CD4-positive, alpha-beta memory T cell (primary cell): ENCODE measurements around the gene UGT1A7. TPM values are rescaled to one million over a fixed set of nuclear protein-coding genes. Genes with fewer than 3 reads are reported as not detected.
A peak's percentile ranks its signal among the peaks of the same experiment; 100 is the strongest.
"Not testable (repeated sequence)": the region's sequence is repeated elsewhere in the genome, so short reads cannot be mapped to it uniquely, and the experiment has no call there.

ENCODE experiments used
- CTCF ChIA-PET: fragments of 350-600 bp; sonication (Branson Sonifier 250); formaldehyde crosslinking; loops from one replicate; lab custom pipeline; 2021; ENCODE audit warnings: inconsistent platforms; ENCODE audit not compliant: partially characterized antibody; lab: Charles Lee
- POLR2A ChIA-PET: fragments of 350-600 bp; sonication (Branson Sonifier 250); formaldehyde crosslinking; loops from one replicate; lab custom pipeline; 2021; ENCODE audit not compliant: partially characterized antibody; lab: Charles Lee
- DNase-seq, 5 donors: peaks; one replicate each; pipeline versions ENCODE4 v3.0.0 to v3.0.0-alpha.2; 2020 to 2022; ENCODE audit warnings: mixed read lengths in 1 of 5
- H3K27ac ChIP-seq: one replicate; pipeline ENCODE4 v1.7.0; 2013; ENCODE audit warnings: low read depth, low read length
- H3K27me3 ChIP-seq: 2 replicates; pipeline ENCODE4 v1.7.0; 2013; ENCODE audit warnings: mild to moderate bottlenecking, low read length, moderate library complexity; ENCODE audit not compliant: insufficient read depth
- H3K36me3 ChIP-seq: 2 replicates; pipeline ENCODE4 v1.7.0; 2013; ENCODE audit warnings: mild to moderate bottlenecking, low read length, moderate library complexity; ENCODE audit not compliant: insufficient read depth
- H3K4me1 ChIP-seq: 2 replicates; pipeline ENCODE4 v1.7.0; 2013; ENCODE audit warnings: mild to moderate bottlenecking, low read length, moderate library complexity; ENCODE audit not compliant: insufficient read depth
- H3K4me3 ChIP-seq, 2 donors: one replicate each; pipeline ENCODE4 v1.7.0; 2013; ENCODE audit warnings: low read length in 2 of 2, mild to moderate bottlenecking in 1 of 2
- H3K9me3 ChIP-seq, 2 donors: one replicate each; pipeline ENCODE4 v1.7.0; 2013; ENCODE audit warnings: low read length in 2 of 2, control low read depth in 1 of 2; ENCODE audit not compliant: control insufficient read depth in 1 of 2
- H3K27ac Mint-ChIP-seq, 7 donors: one replicate each; pipeline ENCODE4 v1.8.0; 2020 to 2021; ENCODE audit warnings: mixed read lengths in 7 of 7, mild to moderate bottlenecking in 6 of 7, inconsistent platforms in 3 of 7, moderate library complexity in 3 of 7
- H3K27me3 Mint-ChIP-seq, 2 donors: one replicate each; pipeline ENCODE4 v1.8.0; 2020 to 2021; ENCODE audit warnings: mixed read lengths in 2 of 2
- H3K36me3 Mint-ChIP-seq, 2 donors: one replicate each; pipeline ENCODE4 v1.8.0; 2020 to 2021; ENCODE audit warnings: mixed read lengths in 2 of 2, inconsistent platforms in 1 of 2, mild to moderate bottlenecking in 1 of 2
- H3K4me1 Mint-ChIP-seq, 4 donors: one replicate each; pipeline ENCODE4 v1.8.0; 2020 to 2021; ENCODE audit warnings: mixed read lengths in 4 of 4, mild to moderate bottlenecking in 1 of 4
- H3K4me3 Mint-ChIP-seq, 8 donors: one replicate each; pipeline ENCODE4 v1.8.0; 2020 to 2021; ENCODE audit warnings: mixed read lengths in 8 of 8, mild to moderate bottlenecking in 7 of 8, moderate library complexity in 6 of 8, inconsistent platforms in 3 of 8
- H3K9me3 Mint-ChIP-seq, 8 donors: one replicate each; pipeline ENCODE4 v1.8.0; 2020 to 2021; ENCODE audit warnings: mixed read lengths in 8 of 8, mild to moderate bottlenecking in 5 of 8, inconsistent platforms in 3 of 8, moderate library complexity in 1 of 8
- intact Hi-C: fragments of 100-400 bp; cut with micrococcal nuclease; formaldehyde crosslinking; loops from one replicate; pipeline ENCODE4 v1.15.1; 2023
- polyA plus RNA-seq, 2 donors: library from polyadenylated mRNA; unstranded; fragments of 300-500 nt; fragmentation: Illumina TruSeq; gene quantifications; one replicate each; pipeline ENCODE4 v1.2.3, GENCODE V29; 2021
- total RNA-seq, 2 experiments: library from RNA; stranded (reverse); gene quantifications; one replicate each; pipeline ENCODE4 v1.2.3, GENCODE V29; 2021

UGT1A7 gene
- total and polyA plus RNA-seq, 4 experiments from 2014 or later: not detected

- POLR2A ChIA-PET: no interaction called here
- Histone ChIP-seq H3K27ac (no peak overlapping the region), H3K4me3 (no peak overlapping the region), H3K36me3 (no peaks in the 10 kb centered on the region), H3K27me3 (no peaks in the 10 kb centered on the region), H3K9me3 (no peaks in the 10 kb centered on the region), H3K4me1 (no peaks in the 10 kb centered on the region)
- Mint-ChIP-seq H3K4me3 (no peak overlapping the region), H3K9me3 (peaks cover under 1 to 15% (median 11%) of the 10 kb centered on the region in 8 donors), H3K27ac (no peak overlapping the region), H3K4me1 (peaks cover 0 to 1% (median 0%) of the 10 kb centered on the region in 4 donors), H3K36me3 (peaks cover 5 to 7% of the 10 kb centered on the region in 2 donors), H3K27me3 (peaks cover 22 to 30% of the 10 kb centered on the region in 2 donors)
- DNase-seq: no peak
- intact Hi-C loops: no loop called here
- CTCF ChIA-PET: no interaction called here
These were observed 30.3 kb upstream of the UGT1A7 start for GRCh38 chr2:233651430-233651829.

- Histone ChIP-seq H3K4me1 (no peaks in the 10 kb centered on the region), H3K36me3 (no peaks in the 10 kb centered on the region), H3K27ac (no peak overlapping the region), H3K27me3 (no peaks in the 10 kb centered on the region), H3K9me3 (no peaks in the 10 kb centered on the region), H3K4me3 (no peak overlapping the region)
- no peak overlapping the region for H3K27ac Mint-ChIP-seq
- H3K4me1 Mint-ChIP-seq: peaks cover 0 to 8% (median 0%) of the 10 kb centered on the region in 4 donors
- peaks cover 21 to 31% of the 10 kb centered on the region in 2 donors for H3K27me3 Mint-ChIP-seq
- DNase-seq: no peak
- H3K9me3 Mint-ChIP-seq: peaks cover 0 to 2% (median 0%) of the 10 kb centered on the region in 8 donors
- POLR2A ChIA-PET: no interaction called here
- peak overlapping the region in 1 of 8 donors; percentile 17 for H3K4me3 Mint-ChIP-seq
- intact Hi-C loops: no loop called here
- H3K36me3 Mint-ChIP-seq: no peaks in the 10 kb centered on the region
- CTCF ChIA-PET: no interaction called here
These were observed 27.2 kb upstream of the UGT1A7 start for GRCh38 chr2:233654501-233654900.

GRCh38 chr2:233655043-233655442, 26.7 kb upstream of the UGT1A7 start:
- Histone ChIP-seq H3K9me3 (no peaks in the 10 kb centered on the region), H3K4me3 (no peak overlapping the region), H3K27me3 (no peaks in the 10 kb centered on the region), H3K4me1 (no peaks in the 10 kb centered on the region), H3K36me3 (no peaks in the 10 kb centered on the region), H3K27ac (no peak overlapping the region)
- DNase-seq: no peak
- Mint-ChIP-seq H3K27me3 (peaks cover 21 to 31% of the 10 kb centered on the region in 2 donors), H3K4me1 (peaks cover 0 to 8% (median 0%) of the 10 kb centered on the region in 4 donors), H3K27ac (no peak overlapping the region), H3K4me3 (peak overlapping the region in 1 of 8 donors; percentile 17), H3K9me3 (peaks cover 0 to 2% (median 0%) of the 10 kb centered on the region in 8 donors), H3K36me3 (no peaks in the 10 kb centered on the region)
- ChIA-PET POLR2A (no interaction called here), CTCF (no interaction called here)
- intact Hi-C loops: no loop called here

- H3K27ac ChIP-seq, DNase-seq, H3K9me3 Mint-ChIP-seq, H3K4me3 ChIP-seq, H3K27ac Mint-ChIP-seq, intact Hi-C loops, H3K36me3 ChIP-seq, CTCF ChIA-PET, H3K9me3 ChIP-seq, H3K4me1 Mint-ChIP-seq, H3K36me3 Mint-ChIP-seq, H3K27me3 ChIP-seq, H3K4me3 Mint-ChIP-seq, H3K4me1 ChIP-seq, POLR2A ChIA-PET: not testable (repeated sequence)
- H3K27me3 Mint-ChIP-seq: peaks cover 17 to 29% of the 10 kb centered on the region in 2 donors
These were observed 25.8 kb upstream of the UGT1A7 start for GRCh38 chr2:233655943-233656342.

GRCh38 chr2:233656443-233656842, 25.3 kb upstream of the UGT1A7 start:
- ChIA-PET CTCF (no interaction called here), POLR2A (no interaction called here)
- Mint-ChIP-seq H3K27ac (no peak overlapping the region), H3K9me3 (peaks cover 0 to 2% (median 0%) of the 10 kb centered on the region in 8 donors), H3K4me1 (peaks cover 0 to 8% (median 0%) of the 10 kb centered on the region in 4 donors), H3K36me3 (no peaks in the 10 kb centered on the region), H3K4me3 (no peak overlapping the region), H3K27me3 (peaks cover 17 to 33% of the 10 kb centered on the region in 2 donors)
- no peak overlapping the region for H3K4me3 ChIP-seq
- H3K4me1 ChIP-seq: no peaks in the 10 kb centered on the region
- no peak for DNase-seq
- no peaks in the 10 kb centered on the region for H3K27me3 ChIP-seq
- H3K9me3 ChIP-seq: no peaks in the 10 kb centered on the region
- H3K36me3 ChIP-seq: no peaks in the 10 kb centered on the region
- intact Hi-C loops: no loop called here
- H3K27ac ChIP-seq: no peak overlapping the region

GRCh38 chr2:233658610-233659009, 23.1 kb upstream of the UGT1A7 start:
- no peaks in the 10 kb centered on the region for H3K9me3 ChIP-seq
- no peak overlapping the region for H3K27ac Mint-ChIP-seq
- H3K27me3 ChIP-seq: no peaks in the 10 kb centered on the region
- peaks cover 8 to 32% of the 10 kb centered on the region in 2 donors for H3K27me3 Mint-ChIP-seq
- ChIA-PET POLR2A (no interaction called here), CTCF (no interaction called here)
- intact Hi-C loops: no loop called here
- H3K36me3 Mint-ChIP-seq: no peaks in the 10 kb centered on the region
- H3K4me3 Mint-ChIP-seq: no peak overlapping the region
- no peak overlapping the region for H3K27ac ChIP-seq
- H3K36me3 ChIP-seq: no peaks in the 10 kb centered on the region
- no peak for DNase-seq
- H3K4me1 ChIP-seq: no peaks in the 10 kb centered on the region
- H3K4me3 ChIP-seq: no peak overlapping the region
- H3K4me1 Mint-ChIP-seq: peaks cover 0 to 8% (median 0%) of the 10 kb centered on the region in 4 donors
- peaks cover 0 to 10% (median 4%) of the 10 kb centered on the region in 8 donors for H3K9me3 Mint-ChIP-seq

- Histone ChIP-seq H3K36me3 (no peaks in the 10 kb centered on the region), H3K9me3 (no peaks in the 10 kb centered on the region), H3K27ac (no peak overlapping the region), H3K4me3 (no peak overlapping the region), H3K27me3 (no peaks in the 10 kb centered on the region), H3K4me1 (no peaks in the 10 kb centered on the region)
- no peaks in the 10 kb centered on the region for H3K36me3 Mint-ChIP-seq
- no peak overlapping the region for H3K27ac Mint-ChIP-seq
- DNase-seq: no peak
- intact Hi-C loops: no loop called here
- no peaks in the 10 kb centered on the region for H3K4me1 Mint-ChIP-seq
- peaks cover 13 to 26% of the 10 kb centered on the region in 2 donors for H3K27me3 Mint-ChIP-seq
- peaks cover 2 to 33% (median 8%) of the 10 kb centered on the region in 8 donors for H3K9me3 Mint-ChIP-seq
- no peak overlapping the region for H3K4me3 Mint-ChIP-seq
- POLR2A ChIA-PET: no interaction called here
- CTCF ChIA-PET: no interaction called here
These were observed 17.8 kb upstream of the UGT1A7 start for GRCh38 chr2:233663911-233664310.
